Skeletal muscle satellite cell (primary cell): Measurements from ENCODE around the gene APBB2.
A peak's percentile ranks its signal among the peaks of the same experiment; 100 is the strongest.

Source experiments
- H3K27me3 ChIP-seq: 2 replicates; pipeline ENCODE4 v1.7.0; 2013; ENCODE audit warnings: low read length; ENCODE audit not compliant: control insufficient read depth, insufficient read depth
- H3K36me3 ChIP-seq: 2 replicates; pipeline ENCODE4 v1.7.0; 2013; ENCODE audit warnings: mild to moderate bottlenecking, control low read depth, low read length; ENCODE audit not compliant: insufficient read depth
- H3K4me1 ChIP-seq: 2 replicates; pipeline ENCODE4 v1.7.0; 2013; ENCODE audit warnings: low read length; ENCODE audit not compliant: control insufficient read depth, insufficient read depth
- H3K4me2 ChIP-seq: 2 replicates; pipeline ENCODE4 v1.7.0; 2013; ENCODE audit warnings: mild to moderate bottlenecking, low read length
- H3K4me3 ChIP-seq: 2 replicates; pipeline ENCODE4 v1.7.0; 2013; ENCODE audit warnings: low read length
- H3K9ac ChIP-seq: 2 replicates; pipeline ENCODE4 v1.7.0; 2013; ENCODE audit warnings: mild to moderate bottlenecking, low read depth, low read length, moderate library complexity
- H3K9me3 ChIP-seq: replicated peaks from 2 replicates; pipeline ENCODE4 v1.7.0; 2013; ENCODE audit warnings: mild to moderate bottlenecking, control low read depth, low read length

The APBB2 gene

DNA sequence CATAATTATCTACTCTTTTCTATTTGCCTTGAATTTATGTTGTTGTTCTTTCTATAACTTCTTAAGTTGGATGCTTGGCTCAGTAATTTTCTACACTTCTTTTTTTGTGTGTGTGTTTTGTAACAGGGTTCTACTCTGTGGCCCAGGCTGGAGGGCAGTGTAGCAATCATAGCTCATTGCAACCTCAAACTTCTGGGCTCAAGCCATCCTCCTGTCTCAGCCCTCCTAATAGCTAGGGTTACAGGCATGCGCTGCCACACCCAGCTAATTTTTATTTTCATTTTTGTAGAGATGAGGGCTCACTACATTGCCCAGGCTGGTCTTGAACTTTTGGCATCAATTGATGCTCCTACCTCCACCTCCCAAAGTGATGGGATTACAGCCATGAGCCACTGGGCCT lies 21.7 kb upstream of the APBB2 start:
- H3K4me3 ChIP-seq, result no peak overlapping the region
- H3K9ac ChIP-seq, result no peak overlapping the region
- H3K9me3 ChIP-seq, result no peaks in the 10 kb centered on the region
- no peaks in the 10 kb centered on the region for H3K4me1 ChIP-seq
- no peak overlapping the region for H3K4me2 ChIP-seq
- no peaks in the 10 kb centered on the region for H3K36me3 ChIP-seq
- H3K27me3 ChIP-seq, result no peaks in the 10 kb centered on the region

DNA sequence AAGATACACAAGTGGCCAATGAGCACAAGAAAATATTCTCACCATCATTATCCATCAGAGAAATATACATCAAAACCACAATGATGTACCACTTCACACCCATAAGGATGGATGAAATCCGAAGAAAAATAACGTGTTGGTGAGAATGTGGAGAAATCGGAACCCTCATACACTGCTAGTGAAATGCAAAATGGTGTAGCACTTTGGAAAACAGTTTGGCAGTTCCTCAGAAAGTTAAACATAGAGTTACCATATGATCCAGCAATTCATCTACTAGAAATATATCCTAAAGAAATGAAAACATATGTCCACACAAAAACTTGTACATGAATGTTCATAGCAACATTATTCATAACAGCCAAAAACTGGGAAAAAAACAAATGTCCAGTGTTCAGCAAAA lies 18.5 kb upstream of the APBB2 start:
- H3K27me3 ChIP-seq, result peaks cover 2% of the 10 kb centered on the region
- no peak overlapping the region for H3K9ac ChIP-seq
- no peak overlapping the region for H3K4me3 ChIP-seq
- no peaks in the 10 kb centered on the region for H3K9me3 ChIP-seq
- H3K36me3 ChIP-seq, result no peaks in the 10 kb centered on the region
- H3K4me2 ChIP-seq, result no peak overlapping the region
- H3K4me1 ChIP-seq, result no peaks in the 10 kb centered on the region

DNA sequence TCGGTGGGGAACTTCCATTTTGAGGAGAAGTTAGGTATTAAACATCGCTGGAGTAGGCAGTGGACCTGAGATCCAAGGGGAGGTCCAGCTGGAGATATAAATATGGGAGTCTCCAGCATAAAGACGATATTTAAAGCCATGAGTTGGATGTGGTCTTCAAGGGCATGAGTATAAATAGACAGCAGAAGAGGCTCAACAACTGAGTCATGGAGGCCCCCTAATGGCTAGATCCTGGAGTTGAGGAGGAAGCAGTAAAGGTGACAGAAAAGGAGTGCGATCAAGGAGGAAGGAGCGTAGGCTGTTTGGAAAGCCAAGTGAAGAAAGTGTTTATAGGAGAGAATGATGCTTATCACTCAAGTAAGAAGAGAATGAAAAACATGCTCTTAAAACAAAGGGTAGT lies 18.1 kb upstream of the APBB2 start:
- H3K36me3 ChIP-seq, result no peaks in the 10 kb centered on the region
- no peak overlapping the region for H3K9ac ChIP-seq
- H3K4me1 ChIP-seq, result no peaks in the 10 kb centered on the region
- no peak overlapping the region for H3K4me2 ChIP-seq
- no peaks in the 10 kb centered on the region for H3K9me3 ChIP-seq
- peaks cover 4% of the 10 kb centered on the region for H3K27me3 ChIP-seq
- no peak overlapping the region for H3K4me3 ChIP-seq

DNA sequence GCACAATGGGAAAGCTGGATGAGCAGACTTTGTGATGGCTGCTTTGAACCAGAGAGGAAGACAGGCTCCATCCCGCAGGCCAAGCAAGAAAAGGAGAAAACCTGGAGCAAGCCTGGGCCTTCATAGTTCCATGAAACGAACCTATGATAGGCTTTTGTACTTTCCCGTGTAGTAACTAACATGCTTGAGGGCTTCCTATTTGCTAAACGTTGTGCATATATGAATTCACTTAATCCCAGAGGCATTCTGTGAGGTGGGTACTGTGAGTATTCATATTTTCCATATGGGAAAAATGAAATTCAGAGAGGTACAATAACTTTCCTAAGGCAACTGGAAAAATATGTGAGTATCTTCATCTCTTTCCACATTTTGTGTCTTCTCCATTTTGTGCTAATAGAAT lies 13.6 kb upstream of the APBB2 start:
- H3K27me3 ChIP-seq, result peaks cover 4% of the 10 kb centered on the region
- H3K4me2 ChIP-seq, result no peak overlapping the region
- H3K4me3 ChIP-seq, result no peak overlapping the region
- H3K36me3 ChIP-seq, result no peaks in the 10 kb centered on the region
- H3K9ac ChIP-seq, result no peak overlapping the region
- no peaks in the 10 kb centered on the region for H3K9me3 ChIP-seq
- no peaks in the 10 kb centered on the region for H3K4me1 ChIP-seq

DNA sequence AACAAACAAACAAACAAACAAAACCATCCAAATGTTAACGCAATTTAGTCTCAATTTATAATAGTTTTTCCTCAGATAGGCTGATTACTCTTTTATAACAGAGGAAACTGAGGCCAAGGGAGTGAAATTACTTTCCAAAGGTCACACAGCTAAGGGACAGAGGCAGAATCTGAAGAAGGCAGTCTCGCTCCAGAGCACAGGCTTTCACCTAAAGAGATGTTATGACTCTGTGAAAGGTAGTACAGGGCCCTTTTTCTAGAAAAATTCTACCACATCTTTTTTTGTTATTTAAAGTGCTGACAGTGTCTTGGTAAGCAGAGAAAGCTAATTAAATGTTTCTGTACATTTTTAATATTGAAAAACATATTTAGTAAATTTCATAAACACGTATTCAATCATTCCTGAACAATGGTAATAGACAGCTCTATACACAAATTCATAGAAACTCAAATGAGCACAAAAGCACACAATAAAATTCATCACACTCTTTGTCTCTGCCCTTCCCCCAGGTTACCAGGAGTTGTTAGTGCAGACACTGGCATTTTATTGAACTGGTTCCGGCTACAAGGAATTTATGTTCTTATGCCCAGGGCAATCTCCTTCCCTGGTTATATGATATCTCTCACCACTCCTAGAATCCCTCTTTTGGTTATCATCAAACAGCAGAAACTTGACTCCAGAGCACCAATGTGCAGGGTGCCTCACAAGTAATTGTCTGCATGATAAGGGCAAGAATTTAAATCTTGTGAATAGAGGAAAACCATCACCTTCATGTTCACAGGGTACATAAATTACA lies 7.7 kb upstream of the APBB2 start:
- no peak overlapping the region for H3K4me3 ChIP-seq
- H3K36me3 ChIP-seq, result no peaks in the 10 kb centered on the region
- no peaks in the 10 kb centered on the region for H3K27me3 ChIP-seq
- H3K4me2 ChIP-seq, result no peak overlapping the region
- H3K9me3 ChIP-seq, result no peaks in the 10 kb centered on the region
- peaks cover 2% of the 10 kb centered on the region for H3K4me1 ChIP-seq
- H3K9ac ChIP-seq, result no peak overlapping the region

GRCh38 chr4:41219421-41219950 lies 5.1 kb upstream of the APBB2 start:
- Histone ChIP-seq H3K4me1 (peaks cover 16% of the 10 kb centered on the region), H3K36me3 (no peaks in the 10 kb centered on the region), H3K27me3 (no peaks in the 10 kb centered on the region), H3K9ac (no peak overlapping the region), H3K9me3 (no peaks in the 10 kb centered on the region), H3K4me2 (no peak overlapping the region), H3K4me3 (no peak overlapping the region)

- H3K9me3 ChIP-seq, result no peaks in the 10 kb centered on the region
These were observed 4.4 kb upstream of the APBB2 start for GRCh38 chr4:41218703-41219102.

GRCh38 chr4:41217374-41217773 lies 3.0 kb upstream of the APBB2 start:
- H3K9ac ChIP-seq, result peak overlapping the region; percentile 84
- H3K36me3 ChIP-seq, result no peaks in the 10 kb centered on the region
- H3K4me2 ChIP-seq, result no peak overlapping the region
- no peaks in the 10 kb centered on the region for H3K27me3 ChIP-seq
- H3K4me1 ChIP-seq, result peaks cover 16% of the 10 kb centered on the region
- H3K4me3 ChIP-seq, result no peak overlapping the region
- H3K9me3 ChIP-seq, result no peaks in the 10 kb centered on the region

More at GRCh38 chr4:41218703-41219102, 4.4 kb upstream of the APBB2 start:
- H3K4me1 ChIP-seq, result peaks cover 16% of the 10 kb centered on the region
- no peak overlapping the region for H3K4me2 ChIP-seq
- H3K9ac ChIP-seq, result no peak overlapping the region
- no peaks in the 10 kb centered on the region for H3K36me3 ChIP-seq
- no peaks in the 10 kb centered on the region for H3K27me3 ChIP-seq
- H3K4me3 ChIP-seq, result no peak overlapping the region

GRCh38 chr4:41217020-41217333 lies 2.6 kb upstream of the APBB2 start:
- Histone ChIP-seq H3K9me3 (no peaks in the 10 kb centered on the region), H3K9ac (peak overlapping the region; percentile 84), H3K27me3 (no peaks in the 10 kb centered on the region), H3K4me2 (peak overlapping the region; percentile 95), H3K4me3 (peak overlapping the region; percentile 83), H3K4me1 (peaks cover 20% of the 10 kb centered on the region), H3K36me3 (no peaks in the 10 kb centered on the region)

GRCh38 chr4:41216294-41217019 lies 2.1 kb upstream of the APBB2 start:
- Histone ChIP-seq H3K4me2 (peak overlapping the region; percentile 95), H3K9ac (peak overlapping the region; percentile 84), H3K36me3 (no peaks in the 10 kb centered on the region), H3K9me3 (no peaks in the 10 kb centered on the region), H3K4me3 (peak overlapping the region; percentile 83), H3K27me3 (no peaks in the 10 kb centered on the region), H3K4me1 (peaks cover 26% of the 10 kb centered on the region)

DNA sequence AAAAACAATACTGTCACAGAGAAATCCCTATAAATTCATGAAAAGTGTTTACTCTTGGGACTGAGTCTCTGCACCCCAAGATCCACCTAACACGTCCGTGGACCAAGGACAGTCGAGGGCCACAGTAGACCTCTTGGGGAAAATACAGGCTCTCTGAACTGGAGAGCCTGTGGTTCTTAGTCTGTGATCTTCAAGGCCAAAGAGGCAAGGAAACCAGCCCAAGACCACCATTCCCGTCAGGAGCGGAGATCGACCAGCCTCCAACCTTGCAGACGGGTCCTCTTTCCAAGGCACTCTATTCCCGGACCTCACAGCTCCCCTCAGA lies 1.6 kb upstream of the APBB2 start:
- Histone ChIP-seq H3K4me3 (peak overlapping the region; percentile 83), H3K27me3 (no peaks in the 10 kb centered on the region), H3K4me2 (peak overlapping the region; percentile 95), H3K9ac (peak overlapping the region; percentile 84), H3K36me3 (no peaks in the 10 kb centered on the region), H3K4me1 (peaks cover 26% of the 10 kb centered on the region), H3K9me3 (no peaks in the 10 kb centered on the region)

GRCh38 chr4:41215155-41215554 lies 813 bp upstream of the APBB2 start:
- H3K27me3 ChIP-seq, result no peaks in the 10 kb centered on the region
- peak overlapping the region; percentile 34 for H3K9ac ChIP-seq

More at GRCh38 chr4:41215155-41215554, 813 bp upstream of the APBB2 start:
- Histone ChIP-seq H3K4me3 (no peak overlapping the region), H3K4me2 (peak overlapping the region; percentile 75), H3K9me3 (no peaks in the 10 kb centered on the region), H3K36me3 (no peaks in the 10 kb centered on the region), H3K4me1 (peaks cover 29% of the 10 kb centered on the region)
